WERI-Rb-1 (cell line): Measurements from ENCODE around the gene AFDN.
"Not testable (repeated sequence)": the region's sequence is repeated elsewhere in the genome, so short reads cannot be mapped to it uniquely, and the experiment has no call there.

Experiments
- DNase-seq: peaks from one replicate; pipeline ENCODE4 v3.0.0-alpha.2; 2020
- H3K27ac ChIP-seq: fragments of 250-450 bp; sonication (Bioruptor Pico); 2 replicates; pipeline ENCODE4 v1.5.1; 2020; ENCODE audit warnings: mild to moderate bottlenecking, moderate library complexity
- H3K27me3 ChIP-seq: fragments of 250-450 bp; sonication (Bioruptor Pico); 2 replicates; pipeline ENCODE4 v1.5.1; 2021; ENCODE audit warnings: mild to moderate bottlenecking, low read depth, moderate library complexity; ENCODE audit not compliant: insufficient read depth, severe bottlenecking
- H3K36me3 ChIP-seq: fragments of 250-450 bp; sonication (Bioruptor Pico); 2 replicates; pipeline ENCODE4 v1.5.1; 2020; ENCODE audit warnings: mild to moderate bottlenecking, moderate library complexity
- H3K4me3 ChIP-seq: 2 replicates; pipeline ENCODE4 v1.5.1; 2011; ENCODE audit warnings: low read depth, mild to moderate bottlenecking, control low read depth, low read length
- H3K9me3 ChIP-seq: fragments of 250-450 bp; sonication (Bioruptor Pico); 2 replicates; pipeline ENCODE4 v1.5.1; 2021; ENCODE audit warnings: mild to moderate bottlenecking, moderate library complexity; ENCODE audit not compliant: severe bottlenecking
- CTCF ChIP-seq: IDR thresholded peaks from 2 replicates; pipeline ENCODE4 v1.5.1; 2011; ENCODE audit warnings: low read depth, mild to moderate bottlenecking, control low read depth, inconsistent platforms, low read length

The AFDN gene

DNA sequence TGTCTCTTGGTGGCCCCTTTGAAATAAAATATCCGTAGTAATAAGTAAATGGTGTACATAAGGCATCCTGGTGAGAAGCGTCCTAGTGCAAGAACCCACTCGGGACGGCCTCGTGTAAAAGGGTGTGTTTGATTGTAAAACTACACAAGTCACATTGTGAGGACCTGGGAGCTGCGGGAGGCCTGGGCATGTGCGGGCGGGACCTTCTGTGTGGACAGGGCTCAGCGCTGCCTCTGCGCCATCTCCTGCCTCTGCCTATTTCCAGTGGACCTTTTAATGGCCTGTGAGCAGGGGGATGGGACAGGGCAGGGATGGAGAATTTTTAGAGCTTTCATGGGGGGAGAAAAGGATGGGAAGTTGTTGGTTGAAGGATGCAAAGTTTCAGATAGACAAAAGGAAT is 145.5 kb downstream of the AFDN start:
- H3K27ac ChIP-seq, result no peak overlapping the region
- H3K9me3 ChIP-seq, result no peaks in the 10 kb centered on the region
- no peak for TF ChIP-seq CTCF
- no peak for DNase-seq
- H3K36me3 ChIP-seq, result peaks cover 20% of the 10 kb centered on the region
- H3K27me3 ChIP-seq, result no peaks in the 10 kb centered on the region
- H3K4me3 ChIP-seq, result no peak overlapping the region

GRCh38 chr6:167973148-167973885 is 146.6 kb downstream of the AFDN start:
- H3K4me3 ChIP-seq, result no peak overlapping the region
- H3K27ac ChIP-seq, result no peak overlapping the region
- DNase-seq, result no peak
- no peak for TF ChIP-seq CTCF
- H3K9me3 ChIP-seq, result no peaks in the 10 kb centered on the region
- peaks cover 19% of the 10 kb centered on the region for H3K36me3 ChIP-seq
- no peaks in the 10 kb centered on the region for H3K27me3 ChIP-seq

- Histone ChIP-seq H3K36me3 (peaks cover 6% of the 10 kb centered on the region), H3K9me3 (no peaks in the 10 kb centered on the region), H3K27ac (no peak overlapping the region), H3K27me3 (no peaks in the 10 kb centered on the region), H3K4me3 (no peak overlapping the region)
- no peak for TF ChIP-seq CTCF
- DNase-seq, result no peak
Measured at GRCh38 chr6:167974640-167975344, 148.1 kb downstream of the AFDN start.

GRCh38 chr6:167975458-167975857 is 148.7 kb downstream of the AFDN start:
- H3K27me3 ChIP-seq, result no peaks in the 10 kb centered on the region
- no peak overlapping the region for H3K27ac ChIP-seq
- no peak for TF ChIP-seq CTCF
- H3K4me3 ChIP-seq, result no peak overlapping the region
- no peaks in the 10 kb centered on the region; the same call in 1 of the 2 replicates for H3K36me3 ChIP-seq
- H3K9me3 ChIP-seq, result no peaks in the 10 kb centered on the region
- no peak for DNase-seq

DNA sequence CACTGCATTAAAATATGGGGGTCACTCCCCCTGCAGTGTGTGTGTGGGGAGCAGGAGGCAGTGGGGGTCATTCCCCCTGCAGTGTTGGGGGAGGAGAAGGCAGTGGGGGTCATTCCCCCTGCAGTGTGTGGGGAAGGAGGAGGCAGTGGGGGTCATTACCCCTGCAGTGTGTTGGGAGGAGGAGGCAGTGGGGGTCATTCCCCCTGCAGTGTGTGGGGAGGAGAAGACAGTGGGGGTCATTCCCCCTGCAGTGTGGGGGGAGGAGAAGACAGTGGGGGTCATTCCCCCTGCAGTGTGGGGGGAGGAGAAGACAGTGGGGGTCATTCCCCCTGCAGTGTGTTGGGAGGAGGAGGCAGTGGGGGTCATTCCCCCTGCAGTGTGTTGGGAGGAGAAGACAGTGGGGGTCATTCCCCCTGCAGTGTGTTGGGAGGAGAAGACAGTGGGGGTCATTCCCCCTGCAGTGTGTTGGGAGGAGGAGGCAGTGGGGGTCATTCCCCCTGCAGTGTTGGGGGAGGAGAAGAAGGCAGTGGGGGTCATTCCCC is 149.5 kb downstream of the AFDN start:
- H3K27me3 ChIP-seq, H3K27ac ChIP-seq, H3K9me3 ChIP-seq, H3K4me3 ChIP-seq, DNase-seq, H3K36me3 ChIP-seq: not testable (repeated sequence)

DNA sequence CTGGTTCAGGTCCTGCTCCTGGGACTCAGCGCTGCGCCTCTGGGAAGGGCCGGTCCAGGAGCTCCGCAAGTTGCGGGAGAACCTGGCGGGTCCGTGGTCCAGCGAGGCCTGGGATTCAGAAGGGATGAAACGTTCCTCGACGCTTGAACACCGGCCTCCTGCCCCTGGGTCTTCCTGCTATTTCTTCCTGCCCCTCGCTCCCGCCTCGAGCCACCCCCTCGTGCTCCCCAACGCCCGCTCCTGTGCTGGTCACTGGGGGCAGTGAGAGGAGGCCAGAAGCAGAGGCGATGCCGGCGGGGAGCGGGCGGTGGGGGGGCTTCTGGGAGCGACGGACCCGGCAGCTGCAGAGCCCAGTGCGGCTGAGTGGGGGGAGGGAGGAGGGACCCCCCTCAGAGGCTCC is 150.0 kb downstream of the AFDN start:
- no peak for TF ChIP-seq CTCF
- Histone ChIP-seq H3K27ac (no peak overlapping the region), H3K9me3 (no peaks in the 10 kb centered on the region), H3K27me3 (no peaks in the 10 kb centered on the region), H3K36me3 (no peaks in the 10 kb centered on the region), H3K4me3 (no peak overlapping the region)
- no peak for DNase-seq
